Esophagus muscularis mucosa (tissue), 4 donors: ENCODE measurements around the gene PRDM15. TPM values are rescaled to one million over a fixed set of nuclear protein-coding genes. Genes with fewer than 3 reads are reported as not detected.

Experiments used
- DNase-seq: peaks from one replicate; pipeline ENCODE4 v3.0.0-alpha.2; 2017; ENCODE audit errors: extremely low spot score
- H3K27ac ChIP-seq, 4 donors: fragments of 200-600 bp; sonication (generic); replicated peaks in 1 of 4; 1 replicate in 3 of 4; 2 replicates in 1 of 4; pipeline ENCODE4 v1.5.1; 2016 to 2019; ENCODE audit warnings: mild to moderate bottlenecking in 1 of 4
- H3K27me3 ChIP-seq, 4 donors: fragments of 200-600 bp; sonication (generic); one replicate each; pipeline versions ENCODE4 v1.5.1 to v1.6.0; 2016 to 2019
- H3K36me3 ChIP-seq, 4 donors: fragments of 200-600 bp; sonication (generic); one replicate each; pipeline ENCODE4 v1.5.1; 2016 to 2019
- H3K4me1 ChIP-seq, 4 donors: fragments of 200-600 bp; sonication (generic); one replicate each; pipeline ENCODE4 v1.5.1; 2016 to 2019
- H3K4me3 ChIP-seq, 4 donors: fragments of 200-600 bp; sonication (generic); 1 replicate in 2 of 4; 2 replicates in 2 of 4; pipeline ENCODE4 v1.5.1; 2016 to 2019; ENCODE audit warnings: mild to moderate bottlenecking in 4 of 4, moderate library complexity in 1 of 4
- H3K9me3 ChIP-seq, 4 donors: fragments of 200-600 bp; sonication (generic); 1 replicate in 3 of 4; 2 replicates in 1 of 4; pipeline ENCODE4 v1.5.1; 2016 to 2019
- CTCF ChIP-seq, 3 experiments: fragments of 200-600 bp in 2 of 3; fragments of 450-650 bp in 1 of 3; sonication (generic) in 2 of 3; IDR thresholded peaks; one replicate each; pipeline ENCODE4 v1.5.1; 2017 to 2019; ENCODE audit warnings: antibody characterized with exemption in 3 of 3, mild to moderate bottlenecking in 2 of 3, moderate library complexity in 1 of 3
- EP300 ChIP-seq: sonication (generic); formaldehyde crosslinking; IDR thresholded peaks from one replicate; pipeline ENCODE4 v1.6.1; 2017; ENCODE audit warnings: antibody characterized with exemption
- POLR2A ChIP-seq: fragments of 450-650 bp; IDR thresholded peaks from one replicate; pipeline ENCODE4 v1.6.1; 2017; ENCODE audit warnings: antibody characterized with exemption, moderate library complexity, mild to moderate bottlenecking, low read depth
- POLR2AphosphoS5 ChIP-seq, 2 donors: sonication (generic); formaldehyde crosslinking; IDR thresholded peaks; one replicate each; pipeline ENCODE4 v1.6.1; 2017; ENCODE audit warnings: antibody characterized with exemption in 2 of 2
- WGBS: methylation state at CpG from one replicate; pipeline ENCODE4 v1.1.5; 2018; 5-methylcytosine and 5-hydroxymethylcytosine counted together
- intact Hi-C: fragments of 100-400 bp; cut with DNase I; formaldehyde crosslinking; loops from one replicate; pipeline ENCODE4 v1.15.1; 2023
- total RNA-seq, 4 donors: library from RNA; depleted of rRNA; stranded (reverse); fragments of >200 nt; gene quantifications; one replicate each; pipeline versions ENCODE4 v1.1.0 to v1.2.1, GENCODE V29; 2016

The PRDM15 gene
- total RNA-seq, 4 donors from 2014 or later, result 5.0 to 6.3 (median 5.4) TPM

GRCh38 chr21:41846536-41846935 is 32.6 kb downstream of the PRDM15 start:
- H3K27me3 ChIP-seq, result no peaks in the 10 kb centered on the region
- no peak for DNase-seq
- H3K4me3 ChIP-seq, result no peak overlapping the region
- H3K36me3 ChIP-seq, result peaks cover 4 to 42% (median 16%) of the 10 kb centered on the region in 4 donors
- WGBS, result 92% methylated on average over 7 of the region's 7 CpGs
- TF ChIP-seq CTCF (IDR thresholded peaks at IDR 0.05) (no peak), EP300 (no peak), POLR2AphosphoS5 (IDR thresholded peaks at IDR 0.05) (no peak), POLR2A (no peak)
- no peaks in the 10 kb centered on the region for H3K4me1 ChIP-seq
- no peak overlapping the region for H3K27ac ChIP-seq
- intact Hi-C loops, result no loop called here
- peaks cover 0 to 3% (median 0%) of the 10 kb centered on the region in 4 donors for H3K9me3 ChIP-seq

GRCh38 chr21:41846033-41846317 is 33.2 kb downstream of the PRDM15 start:
- Histone ChIP-seq H3K4me3 (no peak overlapping the region), H3K36me3 (peaks cover 4 to 37% (median 11%) of the 10 kb centered on the region in 4 donors), H3K9me3 (peaks cover 0 to 5% (median 4%) of the 10 kb centered on the region in 4 donors), H3K27ac (no peak overlapping the region), H3K4me1 (no peaks in the 10 kb centered on the region), H3K27me3 (no peaks in the 10 kb centered on the region)
- no peak for TF ChIP-seq POLR2A
- TF ChIP-seq EP300, result no peak
- TF ChIP-seq POLR2AphosphoS5 (IDR thresholded peaks at IDR 0.05), result no peak
- no peak for TF ChIP-seq CTCF (IDR thresholded peaks at IDR 0.05)
- DNase-seq, result no peak
- 82% methylated on average over 6 of the region's 6 CpGs for WGBS
- intact Hi-C loops, result no loop called here

- TF ChIP-seq CTCF (IDR thresholded peaks at IDR 0.05) (no peak), EP300 (no peak), POLR2AphosphoS5 (IDR thresholded peaks at IDR 0.05) (no peak), POLR2A (no peak)
- Histone ChIP-seq H3K9me3 (peaks cover 0 to 9% (median 5%) of the 10 kb centered on the region in 4 donors), H3K27ac (no peak overlapping the region), H3K36me3 (peaks cover 4 to 37% (median 10%) of the 10 kb centered on the region in 4 donors), H3K27me3 (no peaks in the 10 kb centered on the region), H3K4me3 (no peak overlapping the region), H3K4me1 (no peaks in the 10 kb centered on the region)
- no peak for DNase-seq
- WGBS, result 93% methylated on average over 12 of the region's 21 CpGs
- intact Hi-C loops, result no loop called here
Measured at GRCh38 chr21:41845310-41846032, 33.7 kb downstream of the PRDM15 start.

GRCh38 chr21:41843584-41843983 is 35.6 kb downstream of the PRDM15 start:
- Histone ChIP-seq H3K36me3 (peaks cover 4 to 44% (median 23%) of the 10 kb centered on the region in 4 donors), H3K27ac (no peak overlapping the region), H3K9me3 (peaks cover 0 to 10% (median 5%) of the 10 kb centered on the region in 4 donors), H3K4me1 (no peaks in the 10 kb centered on the region), H3K4me3 (no peak overlapping the region), H3K27me3 (no peaks in the 10 kb centered on the region)
- DNase-seq, result no peak
- intact Hi-C loops, result no loop called here
- TF ChIP-seq EP300 (no peak), POLR2AphosphoS5 (IDR thresholded peaks at IDR 0.05) (no peak), POLR2A (no peak), CTCF (IDR thresholded peaks at IDR 0.05) (no peak)
- 100% methylated on average over 2 of the region's 2 CpGs for WGBS

GRCh38 chr21:41840880-41841279 is 38.3 kb downstream of the PRDM15 start:
- DNase-seq, result no peak
- H3K27ac ChIP-seq, result no peak overlapping the region
- intact Hi-C loops, result no loop called here
- 91% methylated on average over 1 of the region's 1 CpG for WGBS
- peaks cover 0 to 10% (median 5%) of the 10 kb centered on the region in 4 donors for H3K9me3 ChIP-seq
- no peaks in the 10 kb centered on the region for H3K4me1 ChIP-seq
- H3K36me3 ChIP-seq, result peaks cover 21 to 48% (median 35%) of the 10 kb centered on the region in 4 donors
- TF ChIP-seq CTCF (IDR thresholded peaks at IDR 0.05) (no peak), POLR2A (no peak), EP300 (no peak), POLR2AphosphoS5 (IDR thresholded peaks at IDR 0.05) (no peak)
- no peaks in the 10 kb centered on the region for H3K27me3 ChIP-seq
- H3K4me3 ChIP-seq, result no peak overlapping the region
